K562 (cell line): ENCODE measurements around the gene TMEM117. TPM values are rescaled to one million over a fixed set of nuclear protein-coding genes. Genes with fewer than 3 reads are reported as not detected.

Source experiments
- ATAC-seq: fragments of 200-7000 bp; cut with Tn5 transposase; 3 replicates; pipeline ENCODE4 v1.9.1; 2020; ENCODE audit warnings: moderate library complexity
- BruUV-seq: library from RNA; stranded (reverse); fragments of 400-500 nt; replicated peaks from 2 replicates; lab custom pipeline; 2021; lab: Mats Ljungman, UMichigan
- CTCF ChIA-PET: fragments of 300-600 bp; formaldehyde crosslinking; extraction: SDS; loops from one replicate; lab custom pipeline; 2021; ENCODE audit warnings: low intra/inter-chr PET ratio; lab: Yijun Ruan, JAX
- POLR2A ChIA-PET: fragments of 300-600, 350-650 bp; sonication (Branson Sonifier 250); formaldehyde crosslinking; extraction: SDS; loops from one replicate; lab custom pipeline; 2021; ENCODE audit warnings: antibody characterized with exemption, inconsistent platforms; lab: Yijun Ruan, JAX
- DNase-seq, 4 experiments: peaks; one replicate each; pipeline versions ENCODE4 v3.0.0 to v3.0.0-alpha.2; 2011 to 2018; ENCODE audit warnings: low spot score in 3 of 4, mixed read lengths in 3 of 4; ENCODE audit errors: extremely low read depth in 1 of 4
- FAIRE-seq: peaks from 2 replicates; lab custom pipeline; 2011; peaks lifted over from hg19 to GRCh38; lab: Jason Lieb, UNC
- H2AFZ ChIP-seq: 2 replicates; pipeline ENCODE4 v1.6.0; 2011; ENCODE audit warnings: low read depth, low read length, control low read depth, inconsistent platforms
- H3K27ac ChIP-seq: fragments of 200-600 bp; 3 replicates; pipeline ENCODE4 v1.8.0; 2011; ENCODE audit warnings: low read depth, mild to moderate bottlenecking, control low read depth, inconsistent platforms, low read length, moderate library complexity, mixed read lengths; ENCODE audit errors: extremely low read depth
- H3K27me3 ChIP-seq, 2 experiments: fragments of 300-600 bp in 1 of 2; 2 replicates in 1 of 2; 3 replicates in 1 of 2; pipeline versions ENCODE4 v1.6.0 to v1.8.0; 2011; ENCODE audit warnings: inconsistent platforms in 2 of 2, low read length in 2 of 2, mild to moderate bottlenecking in 1 of 2, mixed read lengths in 1 of 2, moderate library complexity in 1 of 2; ENCODE audit not compliant: control insufficient read depth in 2 of 2, insufficient read depth in 2 of 2
- H3K36me3 ChIP-seq: fragments of 300-600 bp; 3 replicates; pipeline ENCODE4 v1.8.0; 2011; ENCODE audit warnings: mild to moderate bottlenecking, low read length, inconsistent platforms; ENCODE audit not compliant: control insufficient read depth, insufficient read depth
- H3K4me1 ChIP-seq, 2 experiments: fragments of 200-600 bp in 1 of 2; replicated peaks in 1 of 2; 2 replicates in 1 of 2; 3 replicates in 1 of 2; pipeline versions ENCODE4 v1.5.1 to v1.8.0; 2011; ENCODE audit warnings: inconsistent platforms in 2 of 2, low read length in 2 of 2, mild to moderate bottlenecking in 1 of 2, mixed read lengths in 1 of 2, moderate library complexity in 1 of 2; ENCODE audit not compliant: control insufficient read depth in 2 of 2, insufficient read depth in 2 of 2
- H3K4me2 ChIP-seq: 2 replicates; pipeline ENCODE4 v1.6.1; 2011; ENCODE audit warnings: low read length, control low read depth, inconsistent platforms, mixed read lengths; ENCODE audit not compliant: insufficient read depth
- H3K4me3 ChIP-seq: fragments of 200-600 bp; sonication (generic), shearing (Covaris generic); 2 replicates; pipeline ENCODE4 v1.5.1; 2016; ENCODE audit warnings: control low read depth, inconsistent platforms
- H3K79me2 ChIP-seq: fragments of 200-600 bp; 3 replicates; pipeline ENCODE4 v1.8.0; 2011; ENCODE audit warnings: low read length, inconsistent platforms; ENCODE audit not compliant: control insufficient read depth, insufficient read depth
- H3K9ac ChIP-seq, 2 experiments: 2 replicates each; pipeline versions ENCODE4 v1.6.0 to v1.6.1; 2011; ENCODE audit warnings: low read depth in 2 of 2, low read length in 2 of 2, control low read depth in 1 of 2, inconsistent platforms in 1 of 2, mild to moderate bottlenecking in 1 of 2, mixed read lengths in 1 of 2; ENCODE audit not compliant: insufficient read depth in 1 of 2
- H3K9me1 ChIP-seq: one replicate; pipeline ENCODE4 v1.6.0; 2011; ENCODE audit warnings: inconsistent platforms, mild to moderate bottlenecking, low read length, moderate library complexity; ENCODE audit not compliant: control insufficient read depth, insufficient read depth
- H3K9me3 ChIP-seq: replicated peaks from 2 replicates; pipeline ENCODE4 v1.5.1; 2011; ENCODE audit warnings: low read depth, low read length, inconsistent platforms; ENCODE audit not compliant: control insufficient read depth, insufficient read depth
- H4K20me1 ChIP-seq: replicated peaks from 2 replicates; pipeline ENCODE4 v1.6.1; 2011; ENCODE audit warnings: low read length, inconsistent platforms, mixed read lengths; ENCODE audit not compliant: control insufficient read depth, insufficient read depth
- BRD9 ChIP-seq: fragments of 450-650 bp; IDR thresholded peaks from 2 replicates; pipeline ENCODE4 v1.6.1; 2018; ENCODE audit warnings: low read depth; ENCODE audit not compliant: partially characterized antibody
- DACH1 ChIP-seq: fragments of 450-650 bp; IDR thresholded peaks from 2 replicates; pipeline ENCODE4 v1.6.1; 2018; ENCODE audit not compliant: partially characterized antibody
- E2F1 ChIP-seq: sonication (generic); formaldehyde crosslinking; IDR thresholded peaks from 2 replicates; pipeline ENCODE4 v1.8.1; 2023; ENCODE audit warnings: mild to moderate bottlenecking, missing genetic modification reagents, moderate library complexity
- HLTF ChIP-seq: fragments of 450-650 bp; IDR thresholded peaks from 2 replicates; pipeline ENCODE4 v1.6.1; 2016
- ILK ChIP-seq: fragments of 450-650 bp; IDR thresholded peaks from 2 replicates; pipeline ENCODE4 v1.6.1; 2016; ENCODE audit warnings: missing genetic modification characterization, low read depth, mild to moderate bottlenecking, missing compliant biosample characterization, moderate library complexity, borderline replicate concordance
- MEIS2 ChIP-seq: fragments of 450-650 bp; IDR thresholded peaks from 2 replicates; pipeline ENCODE4 v1.6.1; 2014; ENCODE audit warnings: mild to moderate bottlenecking; ENCODE audit not compliant: partially characterized antibody
- NR1H2 ChIP-seq: sonication (generic); formaldehyde crosslinking; IDR thresholded peaks from 2 replicates; pipeline ENCODE4 v1.4.0; 2020; ENCODE audit warnings: mild to moderate bottlenecking, missing genetic modification reagents
- PREB ChIP-seq: sonication (generic); formaldehyde crosslinking; IDR thresholded peaks from 2 replicates; pipeline ENCODE4 v1.8.1; 2023; ENCODE audit warnings: mild to moderate bottlenecking, missing genetic modification reagents
- PTBP1 ChIP-seq: fragments of 200-400 bp; formaldehyde crosslinking; IDR thresholded peaks from 2 replicates; pipeline ENCODE4 v1.6.1; 2017; ENCODE audit warnings: low read depth, low read length
- SLC30A9 ChIP-seq: fragments of 250-450 bp; sonication (Bioruptor Pico); IDR thresholded peaks from 2 replicates; pipeline ENCODE4 v1.8.0; 2022; ENCODE audit warnings: mild to moderate bottlenecking, moderate library complexity
- WHSC1 ChIP-seq: IDR thresholded peaks from one replicate; pipeline ENCODE4 v1.6.1; 2012; ENCODE audit warnings: low read length, control low read depth, inconsistent platforms
- ZBTB34 ChIP-seq: fragments of 250-450 bp; sonication (Bioruptor Pico); IDR thresholded peaks from 2 replicates; pipeline ENCODE4 v1.8.0; 2021; ENCODE audit warnings: mild to moderate bottlenecking, moderate library complexity
- ZC3H8 ChIP-seq: fragments of 450-650 bp; IDR thresholded peaks from 2 replicates; pipeline ENCODE4 v1.6.1; 2017
- ZNF253 ChIP-seq: fragments of 250-450 bp; sonication (Bioruptor Pico); conservative IDR thresholded peaks from 2 replicates; pipeline ENCODE4 v1.6.1; 2021; ENCODE audit warnings: mild to moderate bottlenecking
- ZNF449 ChIP-seq: fragments of 250-450 bp; sonication (Bioruptor Pico); IDR thresholded peaks from 2 replicates; pipeline ENCODE4 v1.8.0; 2022; ENCODE audit warnings: moderate library complexity, mild to moderate bottlenecking, inconsistent platforms
- ZNF785 ChIP-seq: fragments of 250-450 bp; sonication (Bioruptor Pico); IDR thresholded peaks from 2 replicates; pipeline ENCODE4 v1.4.0; 2020; ENCODE audit warnings: mild to moderate bottlenecking
- WGBS: fragments of 100-300 bp; shearing (Covaris generic); methylation state at CpG from one replicate; pipeline ENCODE4 v1.1.6; 2016; ENCODE audit warnings: low coverage, mixed read lengths; ENCODE audit not compliant: insufficient coverage; ENCODE audit errors: missing lambda C conversion rate; 5-methylcytosine and 5-hydroxymethylcytosine counted together
- in situ Hi-C: fragments of 300-500 bp; cut with MboI; formaldehyde crosslinking; loops from 4 replicates; pipeline ENCODE4 v1.15.0; 2018; ENCODE audit warnings: inconsistent platforms, mixed read lengths
- intact Hi-C: fragments of 100-400 bp; cut with micrococcal nuclease; formaldehyde crosslinking; loops from 2 replicates; pipeline ENCODE4 v1.14.2; 2022
- polyA plus RNA-seq, 8 experiments: library from polyadenylated mRNA; depleted of rRNA in 4 of 8; stranded (reverse) in 5 of 8; unstranded in 3 of 8; fragments of >200 nt; fragmentation: Nextera tagmentation in 2 of 8; fragmentation: Illumina TruSeq in 1 of 8; extraction: Ambion mirVana in 2 of 8; extraction: Trizol in 1 of 8; gene quantifications; 2 replicates each; pipeline versions ENCODE4 v1.2.1 to v1.2.3, GENCODE V29; 2011 to 2014; ENCODE audit warnings: inconsistent platforms in 1 of 8, missing spikeins in 1 of 8
- total RNA-seq, 7 experiments: library from RNA; depleted of rRNA in 6 of 7; stranded (reverse); fragments of >200 nt in 6 of 7; fragmentation: Illumina TruSeq in 2 of 7; extraction: Trizol in 2 of 7; gene quantifications; 2 replicates each; pipeline versions ENCODE4 v1.2.1 to v1.2.3, GENCODE V29; 2011 to 2021; ENCODE audit warnings: low replicate concordance in 1 of 7

TMEM117 gene
- total and polyA plus RNA-seq, 9 of the 15 experiments (the other 6 are each of a cell fraction or from before 2014, with no cell fraction given): 0.31 to 2.8 (median 1.0) TPM

GRCh38 chr12:43872396-43872795, 36.5 kb downstream of the TMEM117 start:
- Histone ChIP-seq H4K20me1 (no peaks in the 10 kb centered on the region), H3K9me1 (no peaks in the 10 kb centered on the region), H3K4me3 (no peak overlapping the region), H3K27me3 (no peaks in the 10 kb centered on the region), H3K79me2 (no peaks in the 10 kb centered on the region), H3K27ac (no peak overlapping the region), H3K36me3 (no peaks in the 10 kb centered on the region), H3K4me2 (no peak overlapping the region), H3K4me1 (no peaks in the 10 kb centered on the region), H2AFZ (no peak overlapping the region), H3K9ac (no peak overlapping the region), H3K9me3 (no peaks in the 10 kb centered on the region)
- ChIA-PET POLR2A (no interaction called here), CTCF (no interaction called here)
- 5% methylated on average over 2 of the region's 2 CpGs for WGBS
- intact Hi-C loops (no loop called here), in situ Hi-C loops (no loop called here)
- DNase-seq: no peak
- no peak for FAIRE-seq
- no peak for ATAC-seq
- no TSS peak for BruUV-seq
- TF ChIP-seq ZNF449 (no peak), PTBP1 (no peak), MEIS2 (peak; percentile 36), SLC30A9 (CRISPR knock-in tag) (no peak), E2F1 (CRISPR knock-in tag) (no peak), ZBTB34 (CRISPR knock-in tag) (no peak), PREB (CRISPR knock-in tag) (no peak), DACH1 (no peak), BRD9 (no peak), ZNF253 (CRISPR knock-in tag) (no peak), ZNF785 (no peak), ILK (tag) (no peak), NR1H2 (no peak), HLTF (no peak), ZC3H8 (no peak), WHSC1 (no peak)
